Measurements from ENCODE around the gene TMX1. TPM values are rescaled to one million over a fixed set of nuclear protein-coding genes. Genes with fewer than 3 reads are reported as not detected.
"Not testable (repeated sequence)": the region's sequence is repeated elsewhere in the genome, so short reads cannot be mapped to it uniquely, and the experiment has no call there.

The TMX1 gene
- 26.6 TPM for polyA plus RNA-seq (ENCODE audit: insufficient read length)

GRCh38 chr14:51239813-51240803, at the start of gene TMX1:
Gene TMX1 (plus strand): TSS chr14:51240247. CDS start chr14:51240293, 46 bp downstream.
- peak; percentile 98 for DNase-seq

GRCh38 chr14:51201890-51202289, 38.2 kb upstream of the TMX1 start:
- DNase-seq, result no peak

GRCh38 chr14:51202914-51203665, 37.0 kb upstream of the TMX1 start:
- DNase-seq, result no peak

GRCh38 chr14:51203881-51204280, 36.2 kb upstream of the TMX1 start:
- DNase-seq, result no peak

GRCh38 chr14:51205486-51205885, 34.6 kb upstream of the TMX1 start:
- DNase-seq, result no peak

- no peak for DNase-seq
Observed at GRCh38 chr14:51206462-51206861, 33.6 kb upstream of the TMX1 start.

GRCh38 chr14:51207621-51208020, 32.4 kb upstream of the TMX1 start:
- DNase-seq, result no peak

GRCh38 chr14:51208982-51209381, 31.1 kb upstream of the TMX1 start:
- no peak for DNase-seq

GRCh38 chr14:51209457-51209856, 30.6 kb upstream of the TMX1 start:
- DNase-seq, result no peak

- no peak for DNase-seq
Observed at GRCh38 chr14:51210594-51210993, 29.5 kb upstream of the TMX1 start.

GRCh38 chr14:51211149-51211548, 28.9 kb upstream of the TMX1 start:
- DNase-seq, result no peak

- DNase-seq, result no peak
Observed at GRCh38 chr14:51216602-51217001, 23.4 kb upstream of the TMX1 start.

- no peak for DNase-seq
Observed at GRCh38 chr14:51219473-51220448, 20.3 kb upstream of the TMX1 start.

GRCh38 chr14:51223463-51223862, 16.6 kb upstream of the TMX1 start:
- DNase-seq, result not testable (repeated sequence)

GRCh38 chr14:51224551-51224950, 15.5 kb upstream of the TMX1 start:
- no peak for DNase-seq

GRCh38 chr14:51225751-51226150, 14.3 kb upstream of the TMX1 start:
- no peak for DNase-seq

GRCh38 chr14:51228391-51228790, 11.7 kb upstream of the TMX1 start:
- DNase-seq, result no peak

- no peak for DNase-seq
Observed at GRCh38 chr14:51228890-51229289, 11.2 kb upstream of the TMX1 start.

GRCh38 chr14:51236314-51236713, 3.7 kb upstream of the TMX1 start:
- no peak for DNase-seq

GRCh38 chr14:51240804-51241380, 845 bp downstream of the TMX1 start:
- DNase-seq, result no peak

GRCh38 chr14:51242545-51243490, 2.8 kb downstream of the TMX1 start:
- no peak for DNase-seq

Data from hindlimb muscle (tissue), 1 donor.